Epidermal melanocyte (primary cell): ENCODE data around the gene UGT2B28.
"Not testable (repeated sequence)": the region's sequence is repeated elsewhere in the genome, so short reads cannot be mapped to it uniquely, and the experiment has no call there.

Experiments used
- DNase-seq: peaks from one replicate; pipeline ENCODE4 v3.0.0; 2011; ENCODE audit warnings: low spot score; ENCODE audit not compliant: insufficient read length

UGT2B28 gene

DNA sequence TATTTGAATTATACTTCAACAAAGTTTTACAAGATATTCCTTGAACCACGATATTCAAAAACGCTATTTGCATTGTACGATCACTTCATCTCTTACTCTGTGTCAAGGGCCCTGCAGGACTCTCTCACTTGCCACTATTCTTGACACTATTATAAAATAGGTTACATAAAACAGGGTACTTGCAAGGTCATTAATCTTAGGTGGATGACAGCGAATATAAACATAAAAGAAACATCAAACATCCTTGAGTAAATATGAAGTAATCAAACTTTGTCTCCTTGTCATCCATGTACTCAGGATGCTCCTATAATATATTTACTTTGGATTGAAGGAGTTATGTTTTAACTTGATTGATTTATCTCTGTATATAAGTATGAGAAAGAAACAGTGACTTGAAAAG, at the start of gene UGT2B28:
Gene UGT2B28 (plus strand): TSS at position 395 of the 400 bp plus-strand sequence. CDS start 26 bp downstream, outside the sequence.
- DNase-seq: not testable (repeated sequence)

- no peak for DNase-seq
These were observed 41.2 kb upstream of the UGT2B28 start for GRCh38 chr4:69239092-69239491.

- no peak for DNase-seq
These were observed 40.6 kb upstream of the UGT2B28 start for GRCh38 chr4:69239557-69240168.

DNA sequence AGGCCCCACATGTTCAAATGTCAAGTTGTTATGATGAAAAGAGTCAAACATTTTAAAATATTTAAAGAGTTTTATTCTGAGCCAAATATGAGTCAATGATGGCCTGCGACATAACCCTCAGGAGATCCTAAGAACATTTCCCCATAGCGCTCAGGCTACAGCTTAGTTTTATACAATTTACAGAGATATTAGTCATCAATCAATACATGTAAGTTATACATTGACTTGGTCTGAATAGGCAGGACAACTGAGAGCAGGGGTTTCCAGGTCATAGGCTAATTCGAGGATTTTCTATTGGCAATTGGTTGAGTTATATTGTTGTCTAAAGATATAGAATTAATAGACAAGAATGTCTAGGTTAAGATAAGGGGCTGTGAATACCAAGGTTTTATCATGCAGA, 39.5 kb upstream of the UGT2B28 start:
- not testable (repeated sequence) for DNase-seq

DNA sequence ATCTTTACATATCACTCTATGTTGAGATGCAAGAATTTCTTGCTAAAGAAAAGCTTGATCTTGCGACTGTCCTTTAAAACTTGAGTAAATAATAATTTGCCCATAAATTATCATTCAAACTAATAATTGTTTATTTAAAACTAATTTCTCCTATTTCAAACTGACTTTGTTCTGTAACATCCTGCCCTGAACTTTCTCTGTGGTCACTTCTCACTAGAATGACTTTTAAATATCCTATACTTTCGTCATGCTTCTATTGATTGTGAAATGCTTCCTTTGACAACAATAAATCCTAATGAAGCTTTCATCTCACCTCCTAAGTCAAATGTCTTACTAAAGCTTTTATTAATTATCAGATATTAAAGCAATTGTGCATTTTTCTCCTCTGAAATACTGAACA, 38.5 kb upstream of the UGT2B28 start:
- not testable (repeated sequence) for DNase-seq

DNA sequence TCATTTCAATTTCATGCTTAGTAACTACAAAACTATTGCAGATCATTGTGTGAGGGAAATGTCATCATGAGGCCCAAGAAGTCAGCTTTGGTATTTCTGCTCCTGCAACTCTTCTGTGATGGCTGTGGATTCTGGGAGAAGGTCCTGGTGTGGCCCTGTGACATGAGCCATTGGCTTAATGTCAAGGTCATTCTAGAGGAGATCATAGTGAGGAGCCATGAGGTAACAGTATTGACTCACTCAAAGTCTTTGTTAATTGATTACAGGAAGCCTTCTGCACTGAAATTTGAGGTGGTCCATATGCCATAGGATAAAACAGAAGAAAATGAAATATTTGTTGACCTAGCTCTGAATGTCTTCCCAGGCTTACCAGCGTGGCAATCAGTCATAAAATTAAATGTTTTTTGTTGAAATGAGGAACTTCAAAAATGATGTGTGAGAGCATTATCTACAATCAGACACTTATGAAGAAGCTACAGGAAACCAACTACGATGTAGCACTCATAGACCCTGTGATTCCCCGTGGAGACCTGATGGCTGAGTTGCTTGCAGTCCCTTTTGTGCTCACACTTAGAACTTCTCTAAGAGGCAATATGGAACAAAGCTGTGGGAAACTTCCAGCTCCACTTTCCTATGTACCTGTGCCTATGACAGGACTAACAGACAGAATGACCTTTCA, 37.6 kb upstream of the UGT2B28 start:
- DNase-seq: not testable (repeated sequence)

- not testable (repeated sequence) for DNase-seq
These were observed 29.4 kb upstream of the UGT2B28 start for GRCh38 chr4:69250884-69251283.

GRCh38 chr4:69253147-69253772, 27.0 kb upstream of the UGT2B28 start:
- not testable (repeated sequence) for DNase-seq

DNA sequence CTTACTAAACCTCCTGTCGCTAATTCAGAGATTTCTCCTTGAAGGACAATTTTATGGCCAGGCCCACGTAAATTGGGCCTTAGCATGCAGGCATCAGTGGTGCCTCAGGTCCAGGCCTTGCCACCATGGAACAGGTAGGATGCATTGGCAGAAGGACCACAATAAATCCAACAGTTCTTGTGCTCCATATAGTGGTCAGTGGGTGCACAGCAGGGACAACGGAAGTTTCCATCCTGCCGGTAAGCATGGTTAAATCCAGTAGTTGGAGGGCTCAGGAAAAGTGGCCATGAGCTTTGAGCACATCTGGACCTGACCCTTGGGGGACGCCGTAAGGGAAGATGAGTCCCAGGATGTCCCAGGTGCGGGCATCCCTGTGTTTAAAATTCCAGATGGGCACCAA, 11.7 kb upstream of the UGT2B28 start:
- not testable (repeated sequence) for DNase-seq

DNA sequence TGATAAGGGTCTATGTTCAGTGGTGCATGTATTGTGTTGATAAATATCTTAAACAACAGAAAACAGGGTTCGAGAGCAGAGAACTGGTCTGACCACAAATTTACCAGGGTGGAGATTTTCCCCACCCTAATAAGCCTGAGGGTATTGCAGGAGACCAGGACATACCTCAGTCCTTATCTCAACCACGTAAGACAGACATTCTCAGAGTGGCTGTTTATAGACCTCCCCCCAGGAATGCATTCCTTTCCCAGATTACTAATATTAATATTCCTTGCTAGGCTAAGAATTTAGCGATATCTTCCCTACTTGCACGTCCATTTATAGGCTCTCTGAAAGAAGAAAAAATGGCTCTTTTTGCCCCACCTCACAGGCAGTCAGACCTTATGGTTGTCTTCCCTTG, 16.1 kb downstream of the UGT2B28 start:
- not testable (repeated sequence) for DNase-seq

- DNase-seq: not testable (repeated sequence)
These were observed 28.3 kb downstream of the UGT2B28 start for GRCh38 chr4:69308426-69309033.

- not testable (repeated sequence) for DNase-seq
These were observed 29.3 kb downstream of the UGT2B28 start for GRCh38 chr4:69309549-69310076.

GRCh38 chr4:69310262-69310661, 30.0 kb downstream of the UGT2B28 start:
- DNase-seq: not testable (repeated sequence)

DNA sequence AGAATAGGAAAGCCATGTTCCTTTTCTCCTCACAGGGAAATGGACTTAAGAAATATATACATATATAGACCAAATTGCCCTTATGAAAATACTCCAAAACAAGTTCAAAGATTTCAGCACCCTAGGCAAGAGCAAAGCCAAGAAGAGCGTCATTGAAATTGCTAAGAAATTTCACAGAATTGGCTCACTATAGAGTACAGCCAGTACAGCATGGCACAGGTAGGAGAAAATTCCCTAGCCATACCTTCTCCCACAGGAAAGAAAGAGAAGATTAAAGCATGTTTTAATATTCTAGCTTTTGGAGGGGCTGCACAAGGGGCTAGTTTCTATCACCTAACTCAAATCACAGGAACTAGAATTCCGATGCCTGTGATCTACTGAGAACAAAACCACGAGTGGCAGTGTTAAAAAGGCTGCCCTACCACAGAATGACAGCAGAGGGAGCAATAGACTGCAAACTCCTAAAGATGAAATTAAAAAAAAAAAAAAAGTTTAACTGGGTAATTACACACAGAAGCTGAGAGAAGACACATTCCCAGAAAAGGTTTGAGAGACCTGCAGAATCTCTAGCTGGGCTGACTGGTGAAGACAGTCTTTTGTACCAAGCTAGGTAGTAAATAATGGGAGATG, 37.5 kb downstream of the UGT2B28 start:
- DNase-seq: not testable (repeated sequence)

- no peak for DNase-seq
These were observed 41.0 kb downstream of the UGT2B28 start for GRCh38 chr4:69321153-69321729.

DNA sequence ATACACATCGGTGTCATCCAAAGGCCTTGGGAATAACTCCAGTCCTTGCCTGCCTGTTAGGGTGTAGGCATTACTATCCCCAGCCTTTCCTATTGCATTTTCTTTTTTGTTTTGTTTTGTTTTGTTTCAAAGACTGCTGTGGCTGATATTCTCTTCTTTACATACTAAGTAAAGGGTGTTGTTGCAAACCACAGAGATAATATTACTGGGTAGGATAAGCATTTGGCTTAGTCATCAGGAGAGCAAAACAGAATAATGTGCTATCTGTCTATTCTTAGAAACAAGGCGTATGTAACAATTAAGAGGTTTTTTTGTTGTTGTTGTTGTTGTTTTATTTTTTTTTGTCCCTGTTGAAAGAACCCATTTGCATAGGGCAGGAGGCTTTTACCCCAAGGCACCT, 41.8 kb downstream of the UGT2B28 start:
- no peak for DNase-seq

- no peak for DNase-seq
These were observed 43.0 kb downstream of the UGT2B28 start for GRCh38 chr4:69323284-69323683.

GRCh38 chr4:69330345-69331047, 50.2 kb downstream of the UGT2B28 start:
- DNase-seq: no peak

DNA sequence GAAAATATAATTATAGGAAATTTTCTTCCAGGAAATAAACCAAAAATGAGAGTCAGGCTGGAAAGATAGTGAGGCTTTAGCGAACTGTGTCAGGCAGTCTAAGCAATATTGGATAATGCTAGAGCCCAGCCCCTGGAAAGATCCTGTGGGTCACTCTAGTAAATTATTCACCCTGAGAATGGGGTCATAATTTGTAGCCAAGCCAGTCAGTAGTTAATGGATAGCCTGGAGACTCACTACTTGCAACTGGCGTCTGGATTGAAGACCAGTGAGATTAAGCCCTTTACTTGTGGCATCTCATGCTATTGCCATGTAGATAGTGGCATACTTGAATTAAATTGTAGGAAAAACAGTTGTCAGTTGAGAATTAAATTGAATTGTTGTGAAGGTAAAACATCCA, 51.0 kb downstream of the UGT2B28 start:
- not testable (repeated sequence) for DNase-seq

DNA sequence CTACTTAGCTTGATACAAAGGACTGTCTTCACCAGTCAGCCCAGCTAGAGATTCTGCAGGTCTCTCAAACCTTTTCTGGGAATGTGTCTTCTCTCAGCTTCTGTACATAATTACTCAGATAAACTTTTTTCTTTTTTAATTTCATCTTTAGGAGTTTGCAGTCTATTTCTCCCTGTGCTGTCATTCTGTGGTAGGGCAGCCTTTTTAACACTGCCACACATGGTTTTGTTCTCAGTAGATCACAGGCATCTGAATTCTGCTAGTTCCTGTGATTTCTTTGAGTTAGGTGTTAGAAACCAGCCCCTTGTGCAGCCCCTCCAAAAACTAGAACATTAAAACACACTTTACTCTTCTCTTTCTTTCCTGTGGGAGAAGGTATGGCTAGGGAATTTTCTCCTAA, 55.2 kb downstream of the UGT2B28 start:
- DNase-seq: not testable (repeated sequence)
